Muscle layer of colon (tissue), 2 donors: ENCODE data around the gene PRRC2A.

Source experiments
- H3K27ac ChIP-seq: one replicate; pipeline ENCODE4 v1.7.0; 2013; ENCODE audit warnings: low read depth, mild to moderate bottlenecking, low read length, moderate library complexity
- H3K27me3 ChIP-seq, 2 donors: one replicate each; pipeline ENCODE4 v1.7.0; 2013; ENCODE audit warnings: low read length in 2 of 2, mild to moderate bottlenecking in 2 of 2; ENCODE audit not compliant: insufficient read depth in 2 of 2, control insufficient read depth in 1 of 2
- H3K36me3 ChIP-seq: one replicate; pipeline ENCODE4 v1.7.0; 2013; ENCODE audit warnings: mild to moderate bottlenecking, low read length; ENCODE audit not compliant: insufficient read depth
- H3K4me1 ChIP-seq: one replicate; pipeline ENCODE4 v1.7.0; 2013; ENCODE audit warnings: mild to moderate bottlenecking, low read length; ENCODE audit not compliant: insufficient read depth
- H3K4me3 ChIP-seq, 2 donors: one replicate each; pipeline ENCODE4 v1.7.0; 2013; ENCODE audit warnings: low read length in 2 of 2, low read depth in 1 of 2, mild to moderate bottlenecking in 1 of 2, moderate library complexity in 1 of 2
- H3K9ac ChIP-seq: one replicate; pipeline ENCODE4 v1.7.0; 2013; ENCODE audit warnings: low read length
- H3K9me3 ChIP-seq: one replicate; pipeline ENCODE4 v1.7.0; 2013; ENCODE audit warnings: mild to moderate bottlenecking, low read length
- donor health status: abdominal sarcoma.
- donor health status: Adenocarcinoma of cecum.

PRRC2A gene

GRCh38 chr6:31631209-31631608 is 10.7 kb downstream of the PRRC2A start:
- Histone ChIP-seq H3K9me3 (no peaks in the 10 kb centered on the region), H3K4me1 (no peaks in the 10 kb centered on the region), H3K4me3 (no peak overlapping the region), H3K27me3 (no peaks in the 10 kb centered on the region), H3K27ac (no peak overlapping the region), H3K9ac (no peak overlapping the region), H3K36me3 (peaks cover 96% of the 10 kb centered on the region)

- H3K36me3 ChIP-seq = peaks cover 96% of the 10 kb centered on the region
These were observed 11.3 kb downstream of the PRRC2A start for GRCh38 chr6:31631681-31632278.

GRCh38 chr6:31632279-31632946 is 11.9 kb downstream of the PRRC2A start:
- Histone ChIP-seq H3K4me1 (no peaks in the 10 kb centered on the region), H3K27me3 (no peaks in the 10 kb centered on the region), H3K4me3 (no peak overlapping the region), H3K36me3 (peaks cover 96% of the 10 kb centered on the region), H3K9ac (no peak overlapping the region), H3K27ac (no peak overlapping the region), H3K9me3 (no peaks in the 10 kb centered on the region)

More at GRCh38 chr6:31631681-31632278, 11.3 kb downstream of the PRRC2A start:
- Histone ChIP-seq H3K27me3 (no peaks in the 10 kb centered on the region), H3K27ac (no peak overlapping the region), H3K9me3 (no peaks in the 10 kb centered on the region), H3K4me1 (no peaks in the 10 kb centered on the region), H3K9ac (no peak overlapping the region), H3K4me3 (no peak overlapping the region)

- Histone ChIP-seq H3K27ac (no peak overlapping the region), H3K27me3 (no peaks in the 10 kb centered on the region)
These were observed 12.9 kb downstream of the PRRC2A start for GRCh38 chr6:31633447-31633846.

GRCh38 chr6:31634131-31634530 is 13.6 kb downstream of the PRRC2A start:
- H3K27me3 ChIP-seq = no peaks in the 10 kb centered on the region
- no peak overlapping the region for H3K4me3 ChIP-seq
- no peak overlapping the region for H3K9ac ChIP-seq
- no peaks in the 10 kb centered on the region for H3K9me3 ChIP-seq
- peaks cover 92% of the 10 kb centered on the region for H3K36me3 ChIP-seq
- no peak overlapping the region for H3K27ac ChIP-seq
- H3K4me1 ChIP-seq = no peaks in the 10 kb centered on the region

More at GRCh38 chr6:31633447-31633846, 12.9 kb downstream of the PRRC2A start:
- no peak overlapping the region for H3K9ac ChIP-seq
- H3K4me3 ChIP-seq = no peak overlapping the region
- peaks cover 93% of the 10 kb centered on the region for H3K36me3 ChIP-seq
- no peaks in the 10 kb centered on the region for H3K9me3 ChIP-seq
- no peaks in the 10 kb centered on the region for H3K4me1 ChIP-seq

GRCh38 chr6:31634969-31635575 is 14.6 kb downstream of the PRRC2A start:
- no peaks in the 10 kb centered on the region for H3K4me1 ChIP-seq
- no peak overlapping the region for H3K9ac ChIP-seq
- no peak overlapping the region for H3K27ac ChIP-seq
- H3K4me3 ChIP-seq = no peak overlapping the region
- H3K27me3 ChIP-seq = no peaks in the 10 kb centered on the region
- no peaks in the 10 kb centered on the region for H3K9me3 ChIP-seq
- H3K36me3 ChIP-seq = peaks cover 90% of the 10 kb centered on the region

GRCh38 chr6:31636698-31637596 is 16.4 kb downstream of the PRRC2A start:
- Histone ChIP-seq H3K9ac (no peak overlapping the region), H3K27ac (no peak overlapping the region), H3K4me1 (no peaks in the 10 kb centered on the region), H3K4me3 (no peak overlapping the region), H3K36me3 (peaks cover 91% of the 10 kb centered on the region), H3K27me3 (no peaks in the 10 kb centered on the region), H3K9me3 (no peaks in the 10 kb centered on the region)

- Histone ChIP-seq H3K36me3 (peaks cover 88% of the 10 kb centered on the region), H3K27ac (no peak overlapping the region), H3K4me1 (no peaks in the 10 kb centered on the region), H3K9ac (no peak overlapping the region), H3K27me3 (no peaks in the 10 kb centered on the region), H3K9me3 (no peaks in the 10 kb centered on the region), H3K4me3 (no peak overlapping the region)
These were observed 18.5 kb downstream of the PRRC2A start for GRCh38 chr6:31639043-31639442.

GRCh38 chr6:31639449-31639861 is 18.9 kb downstream of the PRRC2A start:
- Histone ChIP-seq H3K4me3 (no peak overlapping the region), H3K9me3 (no peaks in the 10 kb centered on the region), H3K9ac (no peak overlapping the region), H3K27me3 (no peaks in the 10 kb centered on the region), H3K4me1 (no peaks in the 10 kb centered on the region), H3K27ac (no peak overlapping the region), H3K36me3 (peaks cover 88% of the 10 kb centered on the region)

- H3K4me1 ChIP-seq = no peaks in the 10 kb centered on the region
- H3K9me3 ChIP-seq = no peaks in the 10 kb centered on the region
- H3K36me3 ChIP-seq = peaks cover 88% of the 10 kb centered on the region
- no peaks in the 10 kb centered on the region for H3K27me3 ChIP-seq
- no peak overlapping the region for H3K9ac ChIP-seq
- H3K27ac ChIP-seq = no peak overlapping the region
- H3K4me3 ChIP-seq = no peak overlapping the region
These were observed 20.1 kb downstream of the PRRC2A start for GRCh38 chr6:31640612-31641011.

GRCh38 chr6:31641370-31641769 is 20.9 kb downstream of the PRRC2A start:
- Histone ChIP-seq H3K4me1 (no peaks in the 10 kb centered on the region), H3K9ac (no peak overlapping the region), H3K4me3 (no peak overlapping the region), H3K27ac (no peak overlapping the region), H3K27me3 (no peaks in the 10 kb centered on the region), H3K9me3 (no peaks in the 10 kb centered on the region), H3K36me3 (peaks cover 88% of the 10 kb centered on the region)
